Measurements from ENCODE around the gene PURA. TPM values are rescaled to one million over a fixed set of nuclear protein-coding genes. Genes with fewer than 3 reads are reported as not detected.

The PURA gene
- total and polyA plus RNA-seq, 2 donors (not counting 3 experiments of a cell fraction or from before 2014, with no cell fraction given): 1.3 to 8.2 TPM

- Histone ChIP-seq H3K4me2 (ENCODE audit: insufficient read depth, low read length) (no peak overlapping the region), H3K27me3 (ENCODE audit: control insufficient read depth in 2 of 2, insufficient read depth in 2 of 2, low read length in 2 of 2) (peaks cover 8 to 12% of the 10 kb centered on the region in 2 experiments), H3K9me1 (replicated peaks; ENCODE audit: control insufficient read depth, extremely low read depth, insufficient read depth, low read length) (no peaks in the 10 kb centered on the region), H2AFZ (ENCODE audit: low read depth, low read length) (no peak overlapping the region), H3K4me1 (ENCODE audit: control insufficient read depth, extremely low read depth, insufficient read depth, low read length) (no peaks in the 10 kb centered on the region), H3K9ac (replicated peaks; ENCODE audit: extremely low read depth, insufficient read depth, low read length) (no peak overlapping the region), H3K27ac (ENCODE audit: insufficient read depth, low read depth, low read length) (no peak overlapping the region), H4K20me1 (replicated peaks; ENCODE audit: control insufficient read depth, extremely low read depth, insufficient read depth, low read length) (no peaks in the 10 kb centered on the region), H3K36me3 (ENCODE audit: control insufficient read depth in 2 of 2, extremely low read depth in 1 of 2, insufficient read depth in 2 of 2, low read length in 2 of 2) (no peaks in the 10 kb centered on the region), H3K4me3 (replicated peaks in 1 of 3; ENCODE audit: insufficient read depth in 1 of 3, low read depth in 1 of 3, low read length in 3 of 3) (no peak overlapping the region), H3K9me3 (replicated peaks; ENCODE audit: control insufficient read depth, insufficient read depth, low read length) (no peaks in the 10 kb centered on the region), H3K79me2 (ENCODE audit: control insufficient read depth, insufficient read depth, low read length) (no peaks in the 10 kb centered on the region)
- ChIA-PET CTCF (interaction anchor here (0.7 to 14.6 kb wide), 13 partner anchors 11 to 91 kb away, joined by 3 to 379 read pairs (median 4); no protein-coding TSS in a partner anchor), POLR2A (no interaction called here)
- DNase-seq (ENCODE audit: low read depth, low spot score): no peak
- BruUV-seq (replicated peaks): no TSS peak
- intact Hi-C loops (cut with micrococcal nuclease) (no loop called here), dilution Hi-C loops (cut with MboI; ENCODE audit: extremely low pct_ligation_motif_present, low sequenced_read_pairs) (no loop called here)
- FAIRE-seq: no peak
- no peak for TF ChIP-seq MYC (IDR thresholded peaks at IDR 0.05; ENCODE audit: low read depth, low read length)
- TF ChIP-seq POLR2A (IDR thresholded peaks at IDR 0.05; ENCODE audit: low read depth, low read length): no peak
- TF ChIP-seq FOS (IDR thresholded peaks at IDR 0.05; ENCODE audit: borderline replicate concordance, insufficient read depth, low read length): no peak
- no peak for TF ChIP-seq MAX (IDR thresholded peaks at IDR 0.05; ENCODE audit: insufficient read depth, insufficient read length)
- TF ChIP-seq GATA2 (IDR thresholded peaks at IDR 0.05; ENCODE audit: insufficient read depth, insufficient read length, low read depth, low read length): no peak
- TF ChIP-seq CTCF (IDR thresholded peaks at IDR 0.05; ENCODE audit: extremely low read depth in 1 of 2, insufficient read depth in 1 of 2, low read depth in 1 of 2, low read length in 2 of 2): no peak
- TF ChIP-seq JUN (IDR thresholded peaks at IDR 0.05; ENCODE audit: borderline replicate concordance, insufficient read depth, insufficient read length, low read depth): no peak
- no peak for TF ChIP-seq POLR2AphosphoS5 (IDR thresholded peaks at IDR 0.05; ENCODE audit: insufficient read depth, low read depth, low read length)
- TF ChIP-seq EZH2 (IDR thresholded peaks at IDR 0.05; ENCODE audit: borderline replicate concordance, low read depth, low read length, severe bottlenecking): no peak
These were observed 37.8 kb upstream of the PURA start for GRCh38 chr5:140076142-140076541.
